Endothelial cell of umbilical vein (primary cell): ENCODE results near the gene CRLF1.

Source experiments
- POLR2AphosphoS5 ChIP-seq: IDR thresholded peaks from 2 replicates; pipeline ENCODE4 v1.6.1; 2012; ENCODE audit warnings: low read depth, mild to moderate bottlenecking, control low read depth, low read length, moderate library complexity; ENCODE audit not compliant: insufficient read depth
- TF ChIP-seq, protein P1 (sequence below), 2 donors: IDR thresholded peaks; 1 replicate in 1 of 2; 2 replicates in 1 of 2; pipeline ENCODE4 v1.5.1; 2011; ENCODE audit warnings: low read length in 2 of 2, mild to moderate bottlenecking in 2 of 2, moderate library complexity in 2 of 2, control low read depth in 1 of 2, inconsistent platforms in 1 of 2, low read depth in 1 of 2; ENCODE audit not compliant: insufficient read depth in 1 of 2; ENCODE audit errors: extremely low read depth in 1 of 2
- TF ChIP-seq, protein P2 (sequence below): IDR thresholded peaks from 2 replicates; pipeline ENCODE4 v1.6.1; 2011; ENCODE audit not compliant: insufficient read depth, insufficient read length

DNA sequence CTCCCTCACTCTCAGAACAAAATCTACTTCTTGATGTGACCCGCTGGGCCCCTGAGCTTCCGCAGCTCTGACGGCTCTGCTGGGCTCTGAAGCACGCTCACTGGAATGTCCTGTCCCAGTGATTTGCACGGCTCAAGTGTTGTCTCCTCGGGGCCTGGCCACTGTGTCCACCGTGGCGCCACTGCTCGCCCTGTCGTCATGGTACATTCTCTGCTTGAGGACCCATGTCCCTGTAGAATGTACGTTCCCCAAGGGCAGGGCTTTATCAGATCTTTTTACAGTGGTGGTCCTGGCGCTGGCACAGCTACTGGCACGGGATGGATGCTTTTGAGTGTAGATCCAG, 42.3 kb upstream of the CRLF1 start:
- no peak for TF ChIP-seq POLR2AphosphoS5
- TF ChIP-seq, protein P1, sequence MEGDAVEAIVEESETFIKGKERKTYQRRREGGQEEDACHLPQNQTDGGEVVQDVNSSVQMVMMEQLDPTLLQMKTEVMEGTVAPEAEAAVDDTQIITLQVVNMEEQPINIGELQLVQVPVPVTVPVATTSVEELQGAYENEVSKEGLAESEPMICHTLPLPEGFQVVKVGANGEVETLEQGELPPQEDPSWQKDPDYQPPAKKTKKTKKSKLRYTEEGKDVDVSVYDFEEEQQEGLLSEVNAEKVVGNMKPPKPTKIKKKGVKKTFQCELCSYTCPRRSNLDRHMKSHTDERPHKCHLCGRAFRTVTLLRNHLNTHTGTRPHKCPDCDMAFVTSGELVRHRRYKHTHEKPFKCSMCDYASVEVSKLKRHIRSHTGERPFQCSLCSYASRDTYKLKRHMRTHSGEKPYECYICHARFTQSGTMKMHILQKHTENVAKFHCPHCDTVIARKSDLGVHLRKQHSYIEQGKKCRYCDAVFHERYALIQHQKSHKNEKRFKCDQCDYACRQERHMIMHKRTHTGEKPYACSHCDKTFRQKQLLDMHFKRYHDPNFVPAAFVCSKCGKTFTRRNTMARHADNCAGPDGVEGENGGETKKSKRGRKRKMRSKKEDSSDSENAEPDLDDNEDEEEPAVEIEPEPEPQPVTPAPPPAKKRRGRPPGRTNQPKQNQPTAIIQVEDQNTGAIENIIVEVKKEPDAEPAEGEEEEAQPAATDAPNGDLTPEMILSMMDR (IDR thresholded peaks at IDR 0.05; ENCODE audit: extremely low read depth in 1 of 2, insufficient read depth in 1 of 2, low read depth in 1 of 2, low read length in 2 of 2) = no peak
- TF ChIP-seq, protein P2, sequence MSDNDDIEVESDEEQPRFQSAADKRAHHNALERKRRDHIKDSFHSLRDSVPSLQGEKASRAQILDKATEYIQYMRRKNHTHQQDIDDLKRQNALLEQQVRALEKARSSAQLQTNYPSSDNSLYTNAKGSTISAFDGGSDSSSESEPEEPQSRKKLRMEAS = no peak
